Measurements from ENCODE around the gene BCO2. TPM values are rescaled to one million over a fixed set of nuclear protein-coding genes. Genes with fewer than 3 reads are reported as not detected.

The BCO2 gene
- total RNA-seq, 1 donor from 2014 or later: 137 TPM

DNA sequence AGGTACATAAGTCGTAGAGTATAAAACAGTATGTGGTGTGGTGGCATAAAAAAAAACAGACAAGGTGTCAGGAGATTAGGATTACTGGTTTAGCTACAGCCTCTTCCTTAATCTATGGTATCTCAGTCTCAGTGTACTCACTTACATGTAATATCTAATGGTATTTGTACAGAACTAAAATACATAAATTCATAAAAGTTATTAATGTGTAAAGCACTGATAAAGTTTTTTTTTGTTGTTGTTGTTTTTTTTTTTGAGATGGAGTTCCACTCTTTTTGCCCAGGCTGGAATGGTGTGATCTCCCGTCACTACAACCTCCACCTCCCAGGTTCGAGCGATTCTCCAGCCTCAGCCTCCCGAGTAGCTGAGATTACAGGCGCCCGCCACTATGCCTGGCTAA is 53.8 kb downstream of the BCO2 start:
- intact Hi-C loops (cut with micrococcal nuclease): no loop called here
- no peak for DNase-seq
- ATAC-seq: no peak

GRCh38 chr11:112229746-112230433 is 54.6 kb downstream of the BCO2 start:
- DNase-seq (no peak), ATAC-seq (no peak)
- intact Hi-C loops (cut with micrococcal nuclease): no loop called here

GRCh38 chr11:112231952-112232351 is 56.6 kb downstream of the BCO2 start:
- ATAC-seq (no peak), DNase-seq (no peak)
- intact Hi-C loops (cut with micrococcal nuclease): no loop called here

GRCh38 chr11:112235750-112236390 is 60.6 kb downstream of the BCO2 start:
- no peak for ATAC-seq
- DNase-seq: no peak
- intact Hi-C loops (cut with micrococcal nuclease): no loop called here

DNA sequence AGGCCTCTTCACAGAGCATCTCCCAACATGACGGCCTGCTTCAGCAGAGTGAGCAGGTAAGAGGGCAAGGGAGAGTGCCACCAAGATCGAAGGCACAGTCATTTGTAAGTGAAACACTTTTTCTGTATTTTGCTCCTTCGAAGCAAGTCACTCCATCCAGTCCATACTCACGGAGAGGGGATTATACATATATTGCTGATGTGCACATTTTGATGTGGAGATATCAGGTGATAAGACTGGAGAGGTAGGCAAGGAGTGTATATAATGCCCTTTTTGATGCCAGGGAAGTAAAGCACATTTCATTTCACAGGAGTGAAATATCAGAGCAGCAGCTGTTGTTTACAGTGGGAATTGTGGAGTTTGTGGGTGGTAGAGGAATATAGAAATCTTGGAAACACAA is 62.1 kb downstream of the BCO2 start:
- ATAC-seq (no peak), DNase-seq (no peak)
- intact Hi-C loops (cut with micrococcal nuclease): no loop called here

DNA sequence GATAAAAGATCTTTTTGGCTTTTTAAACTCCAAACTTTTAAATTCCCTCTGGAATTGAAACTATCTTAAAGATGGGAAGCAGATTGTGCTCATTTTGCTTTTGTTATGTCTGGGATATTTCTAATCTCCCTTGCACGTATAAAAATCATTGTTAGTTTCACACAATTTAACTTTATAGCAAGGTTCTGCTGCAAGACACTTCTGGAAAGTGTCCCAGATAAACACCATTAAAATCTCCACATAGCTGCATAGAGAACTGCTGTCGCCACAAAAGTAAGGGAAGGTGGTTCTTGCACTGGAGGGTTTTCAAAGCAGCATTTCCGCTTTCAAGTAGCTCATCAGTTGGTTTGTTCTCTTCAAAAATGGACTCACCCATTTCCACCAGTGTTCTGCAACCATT is 62.7 kb downstream of the BCO2 start:
- ATAC-seq: no peak
- intact Hi-C loops (cut with micrococcal nuclease): no loop called here
- no peak for DNase-seq

GRCh38 chr11:112241486-112241885 is 66.2 kb downstream of the BCO2 start:
- DNase-seq (no peak), ATAC-seq (peak; percentile 82)
- intact Hi-C loops (cut with micrococcal nuclease): no loop called here

DNA sequence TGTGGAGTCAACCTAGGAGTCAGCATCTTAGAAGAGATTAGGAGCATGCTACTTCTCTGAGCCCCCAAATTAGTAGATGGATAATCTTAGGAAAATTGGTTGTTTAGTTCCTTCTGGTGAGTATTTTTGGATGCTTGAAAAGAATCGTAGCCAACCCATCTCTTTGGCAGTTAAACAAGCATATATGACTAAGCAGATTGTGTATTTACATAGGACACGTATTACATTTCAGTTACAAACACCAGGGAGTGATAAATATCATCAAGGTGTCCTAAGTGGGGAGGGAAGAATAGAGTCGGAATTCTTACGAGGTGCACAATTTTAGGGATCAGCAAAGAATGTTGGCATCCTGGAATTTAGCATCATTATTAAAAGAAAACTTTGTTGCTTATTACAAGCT is 71.9 kb downstream of the BCO2 start:
- intact Hi-C loops (cut with micrococcal nuclease): no loop called here
- DNase-seq: no peak
- no peak for ATAC-seq

GRCh38 chr11:112248201-112248600 is 72.9 kb downstream of the BCO2 start:
- intact Hi-C loops (cut with micrococcal nuclease): no loop called here
- ATAC-seq (no peak), DNase-seq (no peak)

DNA sequence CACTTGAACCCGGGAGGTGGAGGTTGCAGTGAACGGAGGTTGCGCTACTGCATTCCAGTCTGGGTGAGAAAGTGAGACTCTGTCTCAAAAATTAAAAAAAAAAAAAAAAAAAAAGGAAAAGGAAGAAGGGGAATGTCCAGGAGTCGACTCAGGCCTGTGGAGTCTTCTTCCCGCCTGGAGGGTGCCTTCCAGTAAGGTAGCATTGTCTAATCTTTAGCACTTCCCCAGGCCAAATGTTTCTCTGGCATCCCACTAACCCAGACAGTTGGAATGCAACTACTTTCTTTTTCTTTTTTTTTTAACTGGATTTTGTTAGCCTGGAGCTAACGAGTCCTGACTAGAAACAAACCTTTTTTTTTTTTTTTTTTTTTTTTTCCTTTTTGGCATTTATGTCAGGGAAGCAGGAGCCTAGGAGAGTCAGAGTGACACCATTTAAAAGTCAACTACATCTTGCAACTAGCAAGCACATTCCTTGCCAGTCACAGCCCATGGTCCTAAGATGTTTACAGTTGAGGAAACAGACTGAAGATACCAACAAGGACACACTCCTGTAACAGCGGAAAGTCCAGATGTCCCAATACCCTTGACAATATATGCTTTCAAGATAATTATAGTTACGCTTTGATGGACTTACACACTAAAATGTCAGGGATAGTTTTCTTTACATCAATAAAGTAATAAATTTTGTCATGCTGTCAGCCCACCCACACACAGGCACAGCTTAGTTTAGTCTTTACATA is 74.7 kb downstream of the BCO2 start:
- intact Hi-C loops (cut with micrococcal nuclease): no loop called here
- DNase-seq: no peak
- ATAC-seq: no peak

GRCh38 chr11:112253605-112254242 is 78.4 kb downstream of the BCO2 start:
- no peak for DNase-seq
- intact Hi-C loops (cut with micrococcal nuclease): no loop called here
- no peak for ATAC-seq

DNA sequence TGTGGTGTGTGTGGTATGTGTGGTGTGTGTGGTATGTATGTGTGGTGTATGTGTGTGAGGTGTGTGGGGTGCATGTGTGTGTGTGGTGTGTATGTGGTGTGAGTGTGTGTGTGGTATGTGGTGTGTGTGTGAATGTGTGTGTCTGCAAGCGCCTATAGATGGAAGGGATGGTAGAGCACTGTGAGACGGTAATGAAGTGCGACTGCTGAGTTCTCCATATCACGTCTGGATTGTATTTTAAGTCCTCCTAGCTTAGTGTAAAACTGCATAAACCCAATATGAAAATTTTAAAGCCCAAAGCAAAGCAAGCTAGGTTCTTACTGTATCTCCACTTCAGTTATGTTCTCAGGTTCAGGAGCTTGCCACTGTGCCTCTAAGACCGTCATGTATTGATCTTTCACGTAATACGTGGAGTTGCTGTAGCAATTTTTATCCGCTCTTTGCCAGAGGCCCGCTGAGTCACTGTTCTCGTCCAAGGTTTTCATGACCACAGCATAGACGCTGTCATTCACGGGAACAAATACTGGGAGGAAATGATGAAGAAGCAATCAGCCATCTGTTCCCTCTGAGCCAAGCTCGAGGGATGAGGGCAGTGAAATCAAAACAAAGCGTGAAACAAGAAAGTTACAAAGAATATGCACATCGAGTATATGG is 79.9 kb downstream of the BCO2 start:
- ATAC-seq (peak; percentile 41), DNase-seq (no peak)
- intact Hi-C loops (cut with micrococcal nuclease): no loop called here

- DNase-seq (no peak), ATAC-seq (no peak)
- intact Hi-C loops (cut with micrococcal nuclease): no loop called here
Observed at GRCh38 chr11:112260490-112260889, 85.2 kb downstream of the BCO2 start, which contains the start of gene PLET1. Gene PLET1 (minus strand): TSS chr11:112260860. CDS start chr11:112260589, 271 bp downstream.

GRCh38 chr11:112265659-112266409 is 90.5 kb downstream of the BCO2 start:
- peak; percentile 91 for ATAC-seq

GRCh38 chr11:112266410-112266778 is 91.1 kb downstream of the BCO2 start:
- no peak for DNase-seq
- ATAC-seq: peak; percentile 69
- intact Hi-C loops (cut with micrococcal nuclease): no loop called here

More at GRCh38 chr11:112265659-112266409, 90.5 kb downstream of the BCO2 start:
- intact Hi-C loops (cut with micrococcal nuclease): no loop called here
- peak; percentile 39 for DNase-seq

DNA sequence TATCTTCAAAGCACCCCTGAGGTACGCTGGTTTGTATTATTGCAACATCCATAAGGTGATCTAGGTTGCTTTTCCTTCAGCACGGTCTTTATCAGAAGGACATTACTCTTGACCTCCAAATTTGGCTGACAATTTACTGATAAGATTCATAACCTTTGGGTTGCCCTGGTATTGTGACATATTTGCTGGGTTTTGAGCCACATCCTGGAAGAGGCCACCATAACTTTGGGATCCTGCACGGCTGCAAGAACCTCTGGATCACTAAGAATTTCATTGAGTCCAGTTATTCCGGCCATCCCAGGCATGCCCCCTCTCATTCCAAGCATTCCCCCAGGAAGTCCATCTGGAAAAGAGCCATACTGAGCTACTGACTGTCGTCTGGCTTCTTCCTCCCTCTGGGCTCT is 91.9 kb downstream of the BCO2 start:
- DNase-seq: no peak
- no peak for ATAC-seq
- intact Hi-C loops (cut with micrococcal nuclease): no loop called here

- intact Hi-C loops (cut with micrococcal nuclease): no loop called here
- ATAC-seq (no peak), DNase-seq (no peak)
Observed at GRCh38 chr11:112268406-112268805, 93.1 kb downstream of the BCO2 start.
